RKO (cell line): ENCODE measurements around the gene MARK3.
A peak's percentile ranks its signal among the peaks of the same experiment; 100 is the strongest.
"Not testable (repeated sequence)": the region's sequence is repeated elsewhere in the genome, so short reads cannot be mapped to it uniquely, and the experiment has no call there.

Experiments
- DNase-seq: peaks from one replicate; pipeline ENCODE4 v3.0.0-alpha.2; 2016; ENCODE audit warnings: low spot score

The MARK3 gene

DNA sequence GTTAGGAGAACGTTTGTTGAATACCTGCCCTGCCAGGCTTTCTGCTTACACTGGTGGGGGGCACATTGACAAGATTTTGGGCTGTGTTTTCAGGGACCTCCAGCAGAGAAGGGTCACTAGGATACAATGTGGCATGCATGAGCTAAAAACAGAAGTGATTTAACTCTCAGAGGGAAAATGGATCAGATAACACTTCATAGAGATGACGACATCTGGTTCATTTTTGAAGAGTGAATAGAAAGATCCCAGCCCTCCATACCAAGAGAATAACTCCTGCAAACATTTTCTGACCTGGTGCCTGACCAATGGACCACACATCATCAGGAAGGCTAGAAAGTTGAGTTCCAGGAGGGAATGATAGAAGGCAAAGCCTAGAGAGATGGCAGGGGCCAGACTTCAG lies 103.7 kb downstream of the MARK3 start:
- DNase-seq, result no peak

DNA sequence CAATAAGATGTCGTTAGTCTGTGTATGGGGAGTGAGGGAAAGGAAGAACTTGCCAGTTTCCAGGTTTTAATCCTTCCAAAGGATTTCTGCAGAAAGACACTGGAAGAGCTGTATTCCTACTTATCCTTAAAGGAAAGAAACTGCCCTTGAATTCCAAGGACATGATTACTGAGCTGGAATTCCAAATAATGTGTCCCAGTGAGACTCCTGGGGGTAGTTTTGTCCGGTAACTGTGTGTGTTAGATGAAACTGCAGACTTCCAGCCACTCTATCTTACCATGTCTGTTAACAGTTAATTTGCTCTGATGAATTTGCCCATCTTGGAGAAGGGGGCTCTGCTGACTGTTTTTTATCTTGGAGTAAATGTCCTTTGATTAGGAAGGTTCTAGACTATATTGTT lies 104.4 kb downstream of the MARK3 start:
- DNase-seq, result no peak

DNA sequence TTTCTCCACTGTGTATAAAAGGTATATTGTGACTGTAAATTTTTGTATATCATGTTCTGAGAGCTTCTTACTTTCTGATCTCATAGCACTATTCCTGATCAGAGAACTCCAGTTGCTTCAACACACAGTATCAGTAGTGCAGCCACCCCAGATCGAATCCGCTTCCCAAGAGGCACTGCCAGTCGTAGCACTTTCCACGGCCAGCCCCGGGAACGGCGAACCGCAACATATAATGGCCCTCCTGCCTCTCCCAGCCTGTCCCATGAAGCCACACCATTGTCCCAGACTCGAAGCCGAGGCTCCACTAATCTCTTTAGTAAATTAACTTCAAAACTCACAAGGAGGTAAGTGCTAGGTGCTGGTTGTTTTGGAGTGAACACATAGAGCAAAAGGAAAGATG lies 106.5 kb downstream of the MARK3 start:
- DNase-seq, result no peak

DNA sequence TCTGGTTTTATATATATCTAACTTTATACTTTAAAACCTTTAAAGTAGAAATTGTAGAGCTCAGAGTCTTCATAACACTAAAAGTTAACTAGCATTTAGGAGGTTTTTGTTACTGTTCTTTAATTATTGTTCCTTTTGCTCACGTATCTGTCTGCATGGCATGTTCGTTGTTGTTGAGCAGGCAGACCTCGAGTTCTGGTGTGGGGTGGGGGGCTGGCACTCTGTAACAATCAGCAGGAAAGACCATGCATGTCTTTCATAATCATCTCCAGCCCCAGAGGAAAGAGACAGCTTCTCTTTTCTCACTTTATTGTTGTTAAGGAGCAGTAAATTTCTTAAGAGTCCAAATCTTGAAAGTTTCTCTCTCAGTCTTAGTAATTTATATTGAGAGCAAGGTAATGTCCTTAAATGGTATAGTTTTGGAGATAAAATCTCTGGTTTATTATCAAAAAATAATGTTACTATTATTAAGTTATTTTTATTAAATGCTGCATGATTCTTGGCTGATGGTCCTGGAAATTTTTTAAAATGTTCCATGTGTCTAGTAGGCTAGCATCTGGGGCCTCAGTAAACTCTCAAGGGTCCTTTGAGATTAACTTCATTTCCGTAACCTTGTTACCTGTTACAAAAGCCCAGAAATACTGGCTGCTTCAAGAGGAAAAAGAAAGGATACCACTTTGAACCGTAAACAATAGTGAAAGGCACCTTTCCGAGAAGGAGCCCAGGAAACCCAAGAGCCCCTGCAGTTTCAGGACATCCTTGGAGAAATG lies 107.1 kb downstream of the MARK3 start:
- DNase-seq, result no peak

DNA sequence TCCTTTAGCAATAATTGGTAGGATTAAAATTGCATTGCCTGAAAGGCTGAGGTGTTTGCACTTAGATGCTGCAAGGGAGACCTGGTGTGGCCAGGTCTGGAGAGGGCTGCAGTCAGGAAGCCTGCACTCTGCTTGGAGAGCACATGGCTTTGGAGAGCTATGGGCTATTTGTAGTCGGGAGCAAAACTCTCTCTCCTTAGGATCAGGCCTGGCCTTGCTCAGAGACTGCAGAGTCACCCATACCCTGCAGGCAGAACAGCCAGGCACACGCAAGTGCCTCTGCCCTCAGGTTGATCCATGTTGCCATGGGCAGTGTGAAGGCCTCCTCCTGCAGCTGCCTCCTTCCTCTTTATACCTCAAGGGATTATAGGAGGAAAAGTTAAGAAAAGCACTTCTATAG lies 110.6 kb downstream of the MARK3 start:
- DNase-seq, result no peak

DNA sequence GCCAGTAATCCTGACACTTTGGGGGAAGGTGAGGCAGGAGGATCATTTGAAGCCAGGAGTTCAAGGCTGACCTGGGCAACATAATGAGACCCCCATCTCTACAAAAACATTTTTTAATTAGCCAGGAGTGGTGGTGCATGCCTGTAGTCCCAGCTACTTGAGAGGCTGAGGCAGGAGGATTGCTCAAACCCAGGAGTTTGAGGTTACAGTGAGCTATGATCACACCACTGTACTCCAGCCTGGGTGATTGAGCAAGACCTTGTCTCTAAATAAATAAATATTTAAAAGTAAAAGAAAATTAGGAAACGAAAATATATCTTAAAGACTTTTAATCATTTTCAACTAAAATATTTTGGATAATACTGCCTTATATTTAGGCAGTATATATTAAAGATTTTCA lies 111.6 kb downstream of the MARK3 start:
- DNase-seq, result no peak

DNA sequence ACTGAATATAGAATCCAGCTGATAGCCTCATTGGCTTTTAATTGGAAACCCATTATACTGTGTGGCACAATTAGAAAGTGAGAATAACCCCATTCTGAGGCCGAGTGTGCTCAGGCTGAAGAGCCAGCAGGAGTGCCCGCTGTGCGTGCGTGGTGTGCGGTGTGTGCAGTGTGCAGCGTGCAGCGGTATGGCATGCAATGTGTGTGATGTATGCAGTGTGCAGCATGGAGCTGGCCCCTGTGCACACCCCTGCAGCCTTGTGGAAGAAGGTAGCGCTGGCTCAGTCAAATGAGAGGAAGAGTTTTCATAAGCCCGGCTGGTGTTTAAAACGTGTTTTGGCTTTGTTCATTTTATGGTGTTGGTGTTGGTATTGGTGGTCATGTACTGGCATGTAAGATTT lies 114.5 kb downstream of the MARK3 start:
- DNase-seq, result no peak

DNA sequence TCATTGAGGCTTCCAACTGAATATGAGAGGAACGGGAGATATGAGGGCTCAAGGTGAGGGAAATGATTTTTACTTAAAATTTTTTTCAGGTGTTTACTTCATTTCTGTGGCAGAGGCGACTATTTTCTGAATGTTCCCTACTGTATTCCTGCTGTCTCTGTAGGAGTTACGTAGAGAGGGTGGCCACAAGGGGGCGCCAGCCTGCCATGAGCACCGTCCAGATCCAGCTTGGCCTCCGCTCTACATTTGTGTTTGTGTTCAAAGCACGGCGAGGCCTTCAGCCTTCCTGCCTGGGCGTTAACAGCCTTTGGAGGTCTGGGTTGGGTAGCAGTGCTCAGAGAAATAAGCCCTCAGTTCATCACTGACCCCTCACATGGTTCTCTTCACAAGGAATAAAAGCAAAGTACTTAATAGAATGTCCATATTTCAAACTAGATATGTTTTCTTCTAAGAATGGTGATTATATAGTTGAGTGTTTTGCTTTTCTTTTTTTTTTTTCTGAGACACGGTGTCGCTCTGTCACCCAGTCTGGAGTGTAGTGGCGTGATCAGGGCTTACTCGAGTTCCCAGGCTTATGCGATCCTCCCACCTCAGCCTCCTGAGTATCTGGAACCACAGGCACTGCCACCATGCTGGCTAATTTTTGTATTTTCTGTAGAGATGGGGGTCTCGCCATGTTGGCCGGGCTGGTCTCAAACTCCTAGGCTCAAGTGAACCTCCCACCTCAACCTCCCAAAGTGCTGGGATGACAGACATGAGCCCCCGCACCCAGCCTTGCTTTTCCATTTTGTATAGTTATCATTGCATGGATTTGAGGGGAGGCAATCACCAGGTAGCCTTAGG lies 115.2 kb downstream of the MARK3 start:
- DNase-seq, result peak; percentile 76

DNA sequence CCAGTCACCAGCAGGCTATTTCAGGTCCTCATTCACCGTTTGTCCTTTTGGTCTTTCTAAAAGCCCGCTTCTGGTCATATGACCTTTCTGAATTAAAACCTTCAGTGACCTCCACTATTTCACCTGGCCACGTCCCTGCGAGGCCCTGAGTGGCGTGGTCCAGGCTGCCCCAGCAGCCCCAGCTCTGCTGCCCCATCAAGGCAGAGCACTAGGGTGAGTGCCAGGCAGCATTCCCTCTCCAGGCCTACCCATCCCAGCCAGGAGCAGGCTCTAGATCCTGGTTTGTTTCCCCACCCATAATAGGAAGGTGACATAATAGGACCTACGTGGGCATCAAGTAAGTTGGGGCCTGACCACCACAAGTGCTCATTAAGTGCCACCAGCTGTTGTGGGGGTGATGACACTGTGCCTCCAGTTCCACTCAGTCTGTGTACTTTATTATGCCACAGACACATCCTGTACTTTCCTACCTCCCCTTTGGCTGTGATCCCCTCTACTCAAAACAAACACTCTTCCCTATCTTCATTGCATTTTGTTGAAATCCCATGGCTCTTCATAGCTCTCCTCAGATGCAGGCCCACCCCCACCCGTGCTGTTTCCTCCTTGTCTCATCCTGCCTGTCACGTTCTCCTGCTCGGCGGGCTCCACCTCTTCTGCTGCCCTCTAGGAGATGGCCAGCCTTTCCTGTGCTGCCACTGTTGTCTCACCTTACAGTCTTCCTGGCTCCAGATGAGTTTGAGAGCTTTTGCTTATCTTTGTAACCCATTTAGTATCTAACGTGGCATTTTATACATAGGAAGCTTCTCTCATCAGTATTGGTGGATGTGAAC lies 116.0 kb downstream of the MARK3 start:
- no peak for DNase-seq

DNA sequence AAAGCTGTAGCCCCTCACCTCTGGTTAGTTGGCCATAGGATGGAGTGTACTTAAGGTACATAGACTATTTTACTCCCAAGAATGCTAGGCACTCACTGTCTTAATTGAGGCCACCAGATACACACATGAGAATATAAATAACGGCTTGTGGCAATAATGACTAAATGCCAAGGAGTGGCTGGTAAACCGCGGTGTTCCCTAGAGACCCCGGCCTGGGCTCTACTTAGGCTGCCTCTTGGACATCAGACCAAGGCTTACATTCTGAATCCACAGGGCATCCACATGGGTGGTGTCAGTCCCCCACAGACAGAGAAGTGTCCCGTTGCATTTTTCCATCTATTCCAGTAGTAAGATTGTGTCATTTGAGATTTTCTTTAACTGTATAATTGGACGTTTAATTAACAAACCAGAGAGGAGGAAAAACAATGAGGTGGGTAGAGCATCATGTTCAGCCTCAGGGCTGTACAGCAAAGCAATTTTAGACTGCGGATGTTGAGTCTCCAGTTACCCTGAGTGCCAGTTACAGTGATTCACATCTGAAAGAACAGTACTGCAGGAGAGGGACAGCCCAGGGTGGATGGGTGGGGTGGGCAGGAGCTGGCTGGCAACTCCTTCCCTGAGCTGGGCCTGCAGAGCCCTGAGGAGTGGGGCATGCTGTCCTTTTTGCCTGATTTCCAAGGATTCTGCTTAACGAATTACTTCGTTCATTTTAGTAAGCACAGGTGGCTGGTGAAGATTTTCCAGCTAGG lies 116.9 kb downstream of the MARK3 start:
- DNase-seq, result no peak

DNA sequence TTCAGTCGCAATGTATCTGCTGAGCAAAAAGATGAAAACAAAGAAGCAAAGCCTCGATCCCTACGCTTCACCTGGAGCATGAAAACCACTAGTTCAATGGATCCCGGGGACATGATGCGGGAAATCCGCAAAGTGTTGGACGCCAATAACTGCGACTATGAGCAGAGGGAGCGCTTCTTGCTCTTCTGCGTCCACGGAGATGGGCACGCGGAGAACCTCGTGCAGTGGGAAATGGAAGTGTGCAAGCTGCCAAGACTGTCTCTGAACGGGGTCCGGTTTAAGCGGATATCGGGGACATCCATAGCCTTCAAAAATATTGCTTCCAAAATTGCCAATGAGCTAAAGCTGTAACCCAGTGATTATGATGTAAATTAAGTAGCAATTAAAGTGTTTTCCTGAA lies 117.7 kb downstream of the MARK3 start:
- no peak for DNase-seq

DNA sequence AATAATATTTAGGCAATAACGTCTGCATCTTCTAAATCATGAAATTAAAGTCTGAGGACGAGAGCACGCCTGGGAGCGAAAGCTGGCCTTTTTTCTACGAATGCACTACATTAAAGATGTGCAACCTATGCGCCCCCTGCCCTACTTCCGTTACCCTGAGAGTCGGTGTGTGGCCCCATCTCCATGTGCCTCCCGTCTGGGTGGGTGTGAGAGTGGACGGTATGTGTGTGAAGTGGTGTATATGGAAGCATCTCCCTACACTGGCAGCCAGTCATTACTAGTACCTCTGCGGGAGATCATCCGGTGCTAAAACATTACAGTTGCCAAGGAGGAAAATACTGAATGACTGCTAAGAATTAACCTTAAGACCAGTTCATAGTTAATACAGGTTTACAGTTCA lies 118.1 kb downstream of the MARK3 start:
- no peak for DNase-seq

DNA sequence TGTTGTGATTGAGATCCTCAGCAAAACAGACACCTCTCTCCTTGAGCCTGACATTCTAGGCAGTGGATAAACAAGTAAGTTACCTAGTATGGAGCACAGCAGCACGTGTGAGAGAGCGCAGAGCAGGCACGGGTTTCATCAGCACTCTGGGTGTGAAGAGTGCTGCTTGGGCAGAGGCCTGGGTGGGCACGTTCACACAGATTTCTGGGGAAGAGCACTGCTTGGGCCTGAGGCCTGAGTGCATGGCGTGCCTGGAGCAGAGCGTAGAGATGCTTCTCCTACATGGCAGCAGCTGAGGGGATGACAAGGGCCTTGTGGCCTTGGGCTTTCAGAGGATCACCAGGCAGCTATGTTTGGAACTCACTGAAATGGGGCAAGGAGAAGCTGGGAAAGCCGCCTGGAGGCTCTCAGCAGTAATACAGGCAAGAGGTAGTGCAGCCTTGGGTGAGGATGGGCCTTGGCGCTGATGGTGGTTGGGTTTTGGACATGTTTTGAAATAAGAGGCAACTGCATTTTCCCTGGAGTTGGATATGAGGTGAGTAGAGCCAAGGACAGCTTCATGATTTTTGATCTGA lies 119.9 kb downstream of the MARK3 start:
- DNase-seq, result no peak

DNA sequence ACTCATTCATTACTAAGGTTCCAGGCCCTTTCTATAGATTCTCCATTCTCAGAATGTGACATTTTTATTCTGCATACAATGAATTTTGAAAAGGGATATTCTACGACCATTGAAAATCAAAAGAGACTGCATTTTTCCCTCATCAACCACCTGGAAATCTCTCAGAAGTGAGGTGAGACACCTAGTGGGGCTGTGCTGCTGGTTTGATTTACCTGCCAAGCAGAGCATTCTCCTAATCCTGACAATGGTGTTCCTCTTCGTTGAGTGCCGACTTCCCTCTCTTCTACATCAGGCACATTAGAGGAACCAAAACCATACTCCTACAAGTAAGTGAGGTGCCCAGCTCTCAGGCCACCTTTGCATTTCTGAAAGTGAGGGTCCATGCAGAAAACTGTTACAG lies 122.5 kb downstream of the MARK3 start:
- no peak for DNase-seq

DNA sequence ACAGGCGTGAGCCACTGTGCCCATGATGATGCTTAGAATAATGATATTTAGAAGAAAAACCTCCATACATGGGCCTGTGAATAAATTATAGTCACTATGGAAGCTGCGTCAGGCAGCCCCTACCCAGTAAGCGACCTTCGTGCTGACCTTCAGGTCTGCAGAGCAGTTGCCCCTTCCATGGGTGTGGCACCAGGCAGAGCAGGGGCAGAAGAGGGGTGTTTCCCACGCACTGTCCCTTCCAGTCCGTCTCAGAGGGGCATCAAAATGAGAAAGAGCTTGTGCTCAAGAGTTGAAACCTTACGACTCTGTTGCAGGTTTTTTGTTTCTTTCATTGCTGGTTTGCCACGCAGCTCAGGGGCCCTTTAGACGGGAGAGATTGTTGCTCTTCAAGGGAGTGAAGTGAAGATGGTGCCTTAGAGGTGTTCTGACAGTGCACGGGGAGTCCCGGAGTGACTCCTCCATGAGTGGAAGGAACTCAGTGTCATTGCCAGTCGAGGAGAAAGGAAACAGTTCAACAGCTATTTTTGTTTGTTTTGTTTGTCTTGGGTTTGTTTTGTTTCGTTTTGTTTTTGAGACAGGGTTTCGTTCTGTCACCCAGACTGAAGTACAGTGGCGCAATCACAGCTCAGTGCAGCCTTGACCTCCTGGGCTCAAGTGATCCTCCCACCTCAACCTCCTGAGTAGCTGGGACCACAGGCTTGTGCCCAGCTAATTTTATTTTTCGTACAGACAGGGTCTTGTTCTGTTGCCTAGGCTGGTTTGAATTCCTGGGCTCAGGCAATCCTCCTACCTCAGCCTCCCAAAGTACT lies 123.5 kb downstream of the MARK3 start:
- DNase-seq, result no peak

DNA sequence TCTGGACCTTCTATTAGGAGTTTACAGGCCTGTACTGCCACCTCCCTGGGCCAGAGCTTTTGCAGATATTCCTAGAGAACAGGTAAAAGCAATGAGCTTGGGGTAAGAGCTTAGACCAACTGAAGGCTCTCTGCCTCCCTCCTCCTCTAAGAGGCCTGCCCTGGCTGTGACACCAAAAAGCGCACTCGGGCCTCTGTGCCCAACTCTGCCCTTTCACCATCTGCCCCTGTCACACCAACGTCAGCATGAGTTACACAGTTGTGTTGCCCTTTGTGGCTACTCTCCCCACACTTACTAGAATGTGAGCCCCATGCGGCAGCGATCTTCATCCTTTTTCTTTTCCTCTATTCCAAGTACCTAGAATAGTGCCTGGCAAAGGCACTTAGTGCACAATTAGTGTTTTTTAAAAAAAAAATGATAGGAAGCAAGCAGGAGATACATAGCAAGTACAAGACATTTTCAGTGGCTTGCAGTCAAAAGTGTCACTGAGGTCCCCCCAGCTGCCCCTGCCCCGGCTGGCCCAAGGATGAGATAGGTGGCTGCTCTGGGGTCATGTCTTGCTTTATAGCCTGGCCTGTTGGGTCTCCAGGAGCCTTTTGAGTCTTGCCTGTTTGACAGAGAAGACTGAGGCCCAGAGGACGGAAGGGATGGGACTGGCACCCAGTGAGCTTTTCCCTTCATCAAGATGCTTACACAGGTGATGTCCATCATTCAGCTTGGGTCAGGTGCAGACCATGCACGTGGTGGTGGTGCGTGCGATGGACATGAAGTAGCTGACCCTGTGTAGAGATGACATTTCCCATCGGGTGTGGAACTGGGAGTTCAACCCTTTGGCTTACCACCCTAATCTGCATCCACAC lies 124.9 kb downstream of the MARK3 start:
- no peak for DNase-seq

DNA sequence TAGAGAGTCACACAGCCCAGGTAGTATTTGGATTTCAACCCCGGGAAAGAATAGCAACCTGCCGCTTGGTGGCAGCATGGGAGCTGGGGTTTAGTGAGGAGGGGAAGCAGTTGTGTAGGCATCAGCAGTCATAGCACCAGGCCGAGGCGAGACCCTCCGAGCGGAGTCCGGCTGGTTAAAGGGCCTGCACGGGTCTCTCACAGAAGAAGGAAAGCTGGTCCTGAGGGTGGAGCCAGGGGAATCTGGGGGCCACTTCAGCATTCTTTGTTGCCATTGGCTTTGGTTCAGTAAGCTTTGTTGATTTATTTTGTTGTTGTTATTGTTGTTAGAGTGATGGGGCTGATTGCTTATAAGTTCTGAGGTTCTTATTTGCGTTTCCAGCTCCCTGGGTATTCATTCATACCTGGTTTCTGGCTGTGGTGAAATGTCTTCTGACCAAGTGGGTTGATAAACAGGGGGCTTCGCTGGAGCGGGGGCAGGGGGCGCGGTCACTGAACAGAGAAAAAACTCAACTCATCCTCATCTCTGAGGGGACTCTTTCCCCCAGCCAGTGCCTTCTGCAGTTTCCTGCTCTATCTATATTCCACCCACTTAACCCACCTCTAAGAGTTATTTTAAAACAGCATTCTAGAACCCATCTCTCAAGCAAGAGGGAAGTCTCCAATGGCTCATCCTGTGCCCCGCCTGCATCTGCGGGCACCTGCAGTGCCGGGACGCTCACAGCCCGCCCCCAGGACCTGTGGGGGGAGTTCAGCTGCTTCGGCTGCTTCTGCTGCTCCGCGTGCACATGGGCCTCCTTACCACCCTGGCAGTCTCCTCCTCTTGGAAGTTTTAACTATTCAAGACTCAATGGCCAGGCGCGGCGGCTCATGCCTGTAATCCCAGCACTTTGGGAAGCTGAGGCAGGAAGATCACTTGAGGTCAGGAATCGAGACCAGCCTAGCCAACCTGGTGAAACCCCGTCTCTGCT lies 125.8 kb downstream of the MARK3 start:
- no peak for DNase-seq

DNA sequence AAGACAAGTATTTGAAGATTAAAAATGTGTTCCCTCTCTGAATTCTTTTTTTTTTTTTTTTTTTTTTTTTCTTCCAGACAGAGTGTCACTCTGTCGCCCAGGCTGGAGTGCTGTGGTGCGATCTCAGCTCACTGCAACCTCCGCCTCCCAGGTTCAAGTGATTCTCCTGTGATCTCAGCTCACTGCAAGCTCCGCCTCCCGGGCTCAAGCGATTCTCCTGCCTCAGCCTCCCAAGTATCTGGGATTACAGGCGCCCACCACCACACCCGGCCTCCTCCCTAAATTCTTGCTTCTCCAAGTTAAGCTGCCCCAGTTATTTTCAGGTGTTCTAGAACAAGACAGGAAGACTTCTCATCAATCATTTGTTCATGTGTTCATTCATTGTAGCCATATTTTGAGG lies 127.0 kb downstream of the MARK3 start:
- not testable (repeated sequence) for DNase-seq
